HG02938 (cell line): ENCODE measurements around the gene TMEM52B.
A peak's percentile ranks its signal among the peaks of the same experiment; 100 is the strongest.
"Not testable (repeated sequence)": the region's sequence is repeated elsewhere in the genome, so short reads cannot be mapped to it uniquely, and the experiment has no call there.

ENCODE experiments used
- ATAC-seq: cut with Tn5 transposase; IDR thresholded peaks from one replicate; pipeline ENCODE4 v1.9.1; 2021; ENCODE audit warnings: mild to moderate bottlenecking, moderate library complexity; ENCODE audit not compliant: unreplicated experiment

The TMEM52B gene

GRCh38 chr12:10211101-10211939 is 32.5 kb downstream of the TMEM52B start:
- ATAC-seq: no peak

GRCh38 chr12:10211940-10212738 is 33.3 kb downstream of the TMEM52B start:
- peak; percentile 57 for ATAC-seq

GRCh38 chr12:10212739-10213131 is 33.9 kb downstream of the TMEM52B start, which contains the start of gene GABARAPL1:
Gene GABARAPL1 (plus strand): TSS chr12:10212877. CDS start chr12:10213130, 253 bp downstream.
- peak; percentile 50 for ATAC-seq

- peak; percentile 49 for ATAC-seq
These were observed 34.6 kb downstream of the TMEM52B start for GRCh38 chr12:10213168-10214135.

- ATAC-seq: no peak
These were observed 35.5 kb downstream of the TMEM52B start for GRCh38 chr12:10214136-10214894.

- no peak for ATAC-seq
These were observed 36.0 kb downstream of the TMEM52B start for GRCh38 chr12:10214895-10215267.

- ATAC-seq: no peak
These were observed 36.6 kb downstream of the TMEM52B start for GRCh38 chr12:10215436-10215835.

- not testable (repeated sequence) for ATAC-seq
These were observed 37.1 kb downstream of the TMEM52B start for GRCh38 chr12:10215946-10216345.

- no peak for ATAC-seq
These were observed 39.2 kb downstream of the TMEM52B start for GRCh38 chr12:10218021-10218420.

GRCh38 chr12:10220398-10221077 is 41.7 kb downstream of the TMEM52B start:
- ATAC-seq: no peak

GRCh38 chr12:10221846-10222245 is 43.0 kb downstream of the TMEM52B start:
- no peak for ATAC-seq

- no peak for ATAC-seq
These were observed 44.4 kb downstream of the TMEM52B start for GRCh38 chr12:10223208-10223607.

GRCh38 chr12:10225426-10225825 is 46.6 kb downstream of the TMEM52B start:
- ATAC-seq: not testable (repeated sequence)

- ATAC-seq: no peak
These were observed 47.3 kb downstream of the TMEM52B start for GRCh38 chr12:10226086-10226485.

GRCh38 chr12:10226731-10227130 is 47.9 kb downstream of the TMEM52B start:
- ATAC-seq: no peak

GRCh38 chr12:10227648-10228047 is 48.8 kb downstream of the TMEM52B start:
- no peak for ATAC-seq

GRCh38 chr12:10234562-10234961 is 55.7 kb downstream of the TMEM52B start:
- no peak for ATAC-seq

- ATAC-seq: no peak
These were observed 57.2 kb downstream of the TMEM52B start for GRCh38 chr12:10235761-10236631.
